Transverse colon (tissue), 4 donors: Measurements from ENCODE around the gene SFTPB.

Source experiments
- EP300 ChIP-seq: sonication (generic); formaldehyde crosslinking; IDR thresholded peaks from one replicate; pipeline ENCODE4 v1.6.1; 2017; ENCODE audit warnings: antibody characterized with exemption, low read depth
- POLR2A ChIP-seq: fragments of 450-650 bp; IDR thresholded peaks from one replicate; pipeline ENCODE4 v1.6.1; 2016; ENCODE audit warnings: antibody characterized with exemption, mild to moderate bottlenecking, moderate library complexity
- POLR2AphosphoS5 ChIP-seq, 3 donors: sonication (generic); formaldehyde crosslinking; IDR thresholded peaks; one replicate each; pipeline ENCODE4 v1.6.1; 2016; ENCODE audit warnings: antibody characterized with exemption in 3 of 3
- TF ChIP-seq, protein P1 (sequence below), 5 experiments: fragments of 200-600 bp in 3 of 5; fragments of 450-650 bp in 2 of 5; sonication (generic) in 3 of 5; IDR thresholded peaks; 1 replicate in 2 of 5; 2 replicates in 3 of 5; pipeline ENCODE4 v1.5.1; 2016 to 2017; ENCODE audit warnings: antibody characterized with exemption in 5 of 5, inconsistent platforms in 3 of 5, mild to moderate bottlenecking in 2 of 5, moderate library complexity in 1 of 5

DNA sequence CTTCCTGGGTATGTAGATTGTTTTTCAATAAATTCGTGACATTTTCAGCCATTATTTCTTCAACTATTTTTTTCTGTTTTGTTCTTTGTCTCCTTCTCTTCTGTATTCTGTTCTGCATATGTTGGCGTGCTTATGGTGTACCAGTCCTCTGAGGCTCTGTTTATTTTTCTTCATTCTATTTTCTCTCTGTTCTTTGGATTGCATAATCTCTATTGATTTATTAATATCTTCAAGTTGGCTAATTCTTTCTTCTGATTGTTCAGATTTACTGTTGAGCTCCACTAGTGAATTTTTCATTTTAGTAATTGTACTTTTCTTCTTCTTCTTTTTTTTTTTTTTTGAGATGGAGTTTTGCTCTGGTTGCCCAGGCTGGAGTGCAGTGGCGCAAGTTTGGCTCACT is 36.0 kb upstream of the SFTPB start:
- TF ChIP-seq, protein P1, sequence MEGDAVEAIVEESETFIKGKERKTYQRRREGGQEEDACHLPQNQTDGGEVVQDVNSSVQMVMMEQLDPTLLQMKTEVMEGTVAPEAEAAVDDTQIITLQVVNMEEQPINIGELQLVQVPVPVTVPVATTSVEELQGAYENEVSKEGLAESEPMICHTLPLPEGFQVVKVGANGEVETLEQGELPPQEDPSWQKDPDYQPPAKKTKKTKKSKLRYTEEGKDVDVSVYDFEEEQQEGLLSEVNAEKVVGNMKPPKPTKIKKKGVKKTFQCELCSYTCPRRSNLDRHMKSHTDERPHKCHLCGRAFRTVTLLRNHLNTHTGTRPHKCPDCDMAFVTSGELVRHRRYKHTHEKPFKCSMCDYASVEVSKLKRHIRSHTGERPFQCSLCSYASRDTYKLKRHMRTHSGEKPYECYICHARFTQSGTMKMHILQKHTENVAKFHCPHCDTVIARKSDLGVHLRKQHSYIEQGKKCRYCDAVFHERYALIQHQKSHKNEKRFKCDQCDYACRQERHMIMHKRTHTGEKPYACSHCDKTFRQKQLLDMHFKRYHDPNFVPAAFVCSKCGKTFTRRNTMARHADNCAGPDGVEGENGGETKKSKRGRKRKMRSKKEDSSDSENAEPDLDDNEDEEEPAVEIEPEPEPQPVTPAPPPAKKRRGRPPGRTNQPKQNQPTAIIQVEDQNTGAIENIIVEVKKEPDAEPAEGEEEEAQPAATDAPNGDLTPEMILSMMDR (IDR thresholded peaks at IDR 0.05), result no peak
- no peak for TF ChIP-seq POLR2A
- TF ChIP-seq POLR2AphosphoS5 (IDR thresholded peaks at IDR 0.05), result no peak
- no peak for TF ChIP-seq EP300
